B cell (primary cell): ENCODE data around the gene FAM53B.

Experiments
- CTCF ChIP-seq: fragments of 200-600 bp; IDR thresholded peaks from one replicate; pipeline ENCODE4 v1.8.0; 2022; ENCODE audit warnings: antibody characterized with exemption, mild to moderate bottlenecking
- EZH2 ChIP-seq: IDR thresholded peaks from 2 replicates; pipeline ENCODE4 v1.6.1; 2012; ENCODE audit warnings: borderline replicate concordance, low read depth, mild to moderate bottlenecking, moderate library complexity, low read length; ENCODE audit not compliant: insufficient read depth, poor library complexity, severe bottlenecking

- no peak for TF ChIP-seq CTCF
- no peak for TF ChIP-seq EZH2
Observed at GRCh38 chr10:124704428-124705380, 39.5 kb downstream of the FAM53B start.
